Psoas muscle (tissue), 8 donors: ENCODE data around the gene MYO9A. TPM values are rescaled to one million over a fixed set of nuclear protein-coding genes. Genes with fewer than 3 reads are reported as not detected.

Source experiments
- ATAC-seq, 4 donors: fragments of 200-7000 bp; cut with Tn5 transposase; one replicate each; pipeline ENCODE4 v1.9.1; 2020; ENCODE audit warnings: moderate library complexity in 3 of 4, mild to moderate bottlenecking in 2 of 4
- DNase-seq, 2 donors: peaks; one replicate each; pipeline ENCODE4 v3.0.0-alpha.2; 2020
- H3K27ac ChIP-seq: fragments of 200-600 bp; one replicate; pipeline ENCODE4 v1.8.0; 2022
- H3K27me3 ChIP-seq, 3 donors: fragments of 200-600 bp in 1 of 3; one replicate each; pipeline versions ENCODE4 v1.6.1 to v1.8.0; 2013 to 2022; ENCODE audit warnings: low read length in 2 of 3, mild to moderate bottlenecking in 2 of 3, moderate library complexity in 1 of 3; ENCODE audit not compliant: insufficient read depth in 3 of 3
- H3K36me3 ChIP-seq, 2 donors: fragments of 200-600 bp in 1 of 2; one replicate each; pipeline versions ENCODE4 v1.6.1 to v1.8.0; 2013 to 2022; ENCODE audit warnings: low read depth in 1 of 2, mild to moderate bottlenecking in 1 of 2, moderate library complexity in 1 of 2; ENCODE audit not compliant: insufficient read depth in 1 of 2
- H3K4me1 ChIP-seq: fragments of 200-600 bp; one replicate; pipeline ENCODE4 v1.8.0; 2022
- H3K4me3 ChIP-seq: fragments of 200-600 bp; one replicate; pipeline ENCODE4 v1.8.0; 2022; ENCODE audit warnings: mild to moderate bottlenecking
- H3K9me3 ChIP-seq: fragments of 200-600 bp; one replicate; pipeline ENCODE4 v1.8.0; 2022
- CTCF ChIP-seq: fragments of 200-600 bp; IDR thresholded peaks from one replicate; pipeline ENCODE4 v1.8.0; 2022; ENCODE audit warnings: antibody characterized with exemption
- WGBS, 3 donors: extraction: QIAGEN DNeasy Blood & Tissue Kit; methylation state at CpG; one replicate each; pipeline versions ENCODE4 v1.1.6 to v1.1.7; 2013; 5-methylcytosine and 5-hydroxymethylcytosine counted together
- intact Hi-C, 2 donors: fragments of 100-400 bp; cut with DNase I; formaldehyde crosslinking; loops; one replicate each; pipeline versions ENCODE4 v1.11.0 to v1.14.2; 2022
- polyA plus RNA-seq, 3 donors: library from polyadenylated mRNA; stranded (reverse); fragments of 200-250 nt; gene quantifications; one replicate each; pipeline ENCODE4 v1.2.3, GENCODE V29; 2013
- total RNA-seq, 4 donors: library from RNA; stranded (reverse); fragmentation: NEBNext Ultra II Directional in 2 of 4; extraction: Animal tissue kit (Norgen Biotek cat#: 25700) in 2 of 4; gene quantifications; one replicate each; pipeline versions ENCODE4 v1.2.1 to v1.2.4, GENCODE V29; 2021 to 2023
- donor health status: healthy with polysubstance abuse.
- donor health status: DM: no; HTN: no; CAD: no; lungs with moderate emphysema.
- donor health status: Bipolar disorder and iron deficiency.
- donor health status: healthy.
- donor health status: DM: yes; HTN: yes; CAD: no.
- donor health status: DM: no; HTN: no; CAD: no.
- donor health status: DM: no; HTN: no; CAD: no.
- donor health status: DM: yes; HTN: yes; CAD: no.

MYO9A gene
- total and polyA plus RNA-seq, 7 donors: 3.4 to 28.4 (median 23.0) TPM

GRCh38 chr15:71773206-71773859, 344.6 kb downstream of the MYO9A start:
- H3K36me3 ChIP-seq: peaks cover 0 to 5% of the 10 kb centered on the region in 2 donors
- H3K4me3 ChIP-seq: no peak overlapping the region
- WGBS, 3 donors: 76 to 93% (median 88%) methylated on average over 1 of the region's 1 CpG
- H3K4me1 ChIP-seq: no peaks in the 10 kb centered on the region
- H3K9me3 ChIP-seq: no peaks in the 10 kb centered on the region
- intact Hi-C loops: no loop called here
- no peaks in the 10 kb centered on the region for H3K27me3 ChIP-seq
- H3K27ac ChIP-seq: no peak overlapping the region
- ATAC-seq (no peak), DNase-seq (no peak)
- no peak for TF ChIP-seq CTCF

Other genes with a start within 250 kb of the MYO9A start
- 1 to 10 TPM; 3.1 to 5.0 (median 4.3) TPM for gene SENP8, start 253 bp upstream of the MYO9A start, total RNA-seq
- 1 to 10 TPM; 1.5 to 3.3 (median 2.3) TPM for gene SENP8, start 253 bp upstream of the MYO9A start, polyA plus RNA-seq
- gene GRAMD2A, start 79.6 kb upstream of the MYO9A start, total RNA-seq: not detected
- under 1 TPM in 1 of 3 donors, not detected in 2; 0.01 TPM for gene GRAMD2A, start 79.6 kb upstream of the MYO9A start, polyA plus RNA-seq
- gene PKM, start 113.0 kb upstream of the MYO9A start, total RNA-seq: 1,000 to 10,000 TPM in 1 of 4 donors, 100 to 1,000 TPM in 3; 513 to 1,170 (median 767) TPM
- gene PKM, start 113.0 kb upstream of the MYO9A start, polyA plus RNA-seq: 1,000 to 10,000 TPM in 2 of 3 donors, 100 to 1,000 TPM in 1; 909 to 1,135 (median 1,127) TPM
- gene PARP6, start 154.4 kb upstream of the MYO9A start, total RNA-seq: 10 to 100 TPM; 46.1 to 83.2 (median 65.5) TPM
- 10 to 100 TPM; 48.5 to 81.1 (median 58.6) TPM for gene PARP6, start 154.4 kb upstream of the MYO9A start, polyA plus RNA-seq
- gene CELF6, start 202.0 kb upstream of the MYO9A start, total RNA-seq: under 1 TPM; 0.13 to 0.62 (median 0.16) TPM
- under 1 TPM; 0.15 to 0.81 (median 0.34) TPM for gene CELF6, start 202.0 kb upstream of the MYO9A start, polyA plus RNA-seq